ENCODE measurements around the gene SLCO3A1.

The SLCO3A1 gene

GRCh38 chr15:91924837-91925495 lies 71.5 kb downstream of the SLCO3A1 start:
- H3K4me1 ChIP-seq (ENCODE audit: control insufficient read depth in 5 of 5, insufficient read depth in 5 of 5, low read length in 5 of 5) = peaks cover 4 to 55% (median 24%) of the 10 kb centered on the region in 5 donors
- H3K9ac ChIP-seq (ENCODE audit: low read length in 5 of 5) = no peak overlapping the region
- H3K36me3 ChIP-seq (ENCODE audit: control insufficient read depth in 5 of 5, insufficient read depth in 5 of 5, low read length in 5 of 5) = no peaks in the 10 kb centered on the region

GRCh38 chr15:91925794-91926193 lies 72.3 kb downstream of the SLCO3A1 start:
- H3K9me3 ChIP-seq (ENCODE audit: control insufficient read depth in 5 of 5, low read length in 5 of 5) = no peaks in the 10 kb centered on the region
- no peak overlapping the region for H3K27ac ChIP-seq (ENCODE audit: low read depth, low read length)
- peaks cover 2 to 50% (median 20%) of the 10 kb centered on the region in 5 donors for H3K4me1 ChIP-seq (ENCODE audit: control insufficient read depth in 5 of 5, insufficient read depth in 5 of 5, low read length in 5 of 5)
- no peaks in the 10 kb centered on the region for H3K36me3 ChIP-seq (ENCODE audit: control insufficient read depth in 5 of 5, insufficient read depth in 5 of 5, low read length in 5 of 5)
- H3K27me3 ChIP-seq (ENCODE audit: control insufficient read depth in 5 of 5, insufficient read depth in 4 of 5, low read length in 5 of 5) = peaks cover 0 to 3% (median 0%) of the 10 kb centered on the region in 5 donors
- no peak overlapping the region for H3K4me3 ChIP-seq (ENCODE audit: low read depth in 1 of 5, low read length in 5 of 5)
- H3K9ac ChIP-seq (ENCODE audit: low read length in 5 of 5) = no peak overlapping the region

More at GRCh38 chr15:91924837-91925495, 71.5 kb downstream of the SLCO3A1 start:
- Histone ChIP-seq H3K4me3 (ENCODE audit: low read depth in 1 of 5, low read length in 5 of 5) (no peak overlapping the region), H3K27me3 (ENCODE audit: control insufficient read depth in 5 of 5, insufficient read depth in 4 of 5, low read length in 5 of 5) (peaks cover 0 to 3% (median 0%) of the 10 kb centered on the region in 5 donors), H3K9me3 (ENCODE audit: control insufficient read depth in 5 of 5, low read length in 5 of 5) (no peaks in the 10 kb centered on the region), H3K27ac (ENCODE audit: low read depth, low read length) (no peak overlapping the region)

- Histone ChIP-seq H3K9ac (ENCODE audit: low read length in 5 of 5) (no peak overlapping the region), H3K4me1 (ENCODE audit: control insufficient read depth in 5 of 5, insufficient read depth in 5 of 5, low read length in 5 of 5) (peaks cover 2 to 43% (median 17%) of the 10 kb centered on the region in 5 donors), H3K9me3 (ENCODE audit: control insufficient read depth in 5 of 5, low read length in 5 of 5) (no peaks in the 10 kb centered on the region), H3K27me3 (ENCODE audit: control insufficient read depth in 5 of 5, insufficient read depth in 4 of 5, low read length in 5 of 5) (peaks cover 0 to 3% (median 0%) of the 10 kb centered on the region in 5 donors), H3K36me3 (ENCODE audit: control insufficient read depth in 5 of 5, insufficient read depth in 5 of 5, low read length in 5 of 5) (no peaks in the 10 kb centered on the region), H3K4me3 (ENCODE audit: low read depth in 1 of 5, low read length in 5 of 5) (no peak overlapping the region), H3K27ac (ENCODE audit: low read depth, low read length) (no peak overlapping the region)
Observed at GRCh38 chr15:91926908-91927270, 73.4 kb downstream of the SLCO3A1 start.

- H3K27me3 ChIP-seq (ENCODE audit: control insufficient read depth in 5 of 5, insufficient read depth in 4 of 5, low read length in 5 of 5) = peaks cover 0 to 3% (median 0%) of the 10 kb centered on the region in 5 donors
- H3K27ac ChIP-seq (ENCODE audit: low read depth, low read length) = no peak overlapping the region
- no peaks in the 10 kb centered on the region for H3K9me3 ChIP-seq (ENCODE audit: control insufficient read depth in 5 of 5, low read length in 5 of 5)
- H3K9ac ChIP-seq (ENCODE audit: low read length in 5 of 5) = no peak overlapping the region
- peaks cover 2 to 36% (median 12%) of the 10 kb centered on the region in 5 donors for H3K4me1 ChIP-seq (ENCODE audit: control insufficient read depth in 5 of 5, insufficient read depth in 5 of 5, low read length in 5 of 5)
- no peaks in the 10 kb centered on the region for H3K36me3 ChIP-seq (ENCODE audit: control insufficient read depth in 5 of 5, insufficient read depth in 5 of 5, low read length in 5 of 5)
- H3K4me3 ChIP-seq (ENCODE audit: low read depth in 1 of 5, low read length in 5 of 5) = no peak overlapping the region
Observed at GRCh38 chr15:91927585-91927984, 74.1 kb downstream of the SLCO3A1 start.

- H3K36me3 ChIP-seq (ENCODE audit: control insufficient read depth in 5 of 5, insufficient read depth in 5 of 5, low read length in 5 of 5) = no peaks in the 10 kb centered on the region
- no peak overlapping the region for H3K9ac ChIP-seq (ENCODE audit: low read length in 5 of 5)
- H3K27ac ChIP-seq (ENCODE audit: low read depth, low read length) = no peak overlapping the region
- peaks cover 0 to under 1% (median 0%) of the 10 kb centered on the region in 5 donors for H3K9me3 ChIP-seq (ENCODE audit: control insufficient read depth in 5 of 5, low read length in 5 of 5)
- peaks cover 2 to 28% (median 6%) of the 10 kb centered on the region in 5 donors for H3K4me1 ChIP-seq (ENCODE audit: control insufficient read depth in 5 of 5, insufficient read depth in 5 of 5, low read length in 5 of 5)
- H3K4me3 ChIP-seq (ENCODE audit: low read depth in 1 of 5, low read length in 5 of 5) = no peak overlapping the region
- peaks cover 0 to 3% (median 0%) of the 10 kb centered on the region in 5 donors for H3K27me3 ChIP-seq (ENCODE audit: control insufficient read depth in 5 of 5, insufficient read depth in 4 of 5, low read length in 5 of 5)
Observed at GRCh38 chr15:91928675-91929074, 75.2 kb downstream of the SLCO3A1 start.

- Histone ChIP-seq H3K4me1 (ENCODE audit: control insufficient read depth in 5 of 5, insufficient read depth in 5 of 5, low read length in 5 of 5) (peaks cover 2 to 28% (median 6%) of the 10 kb centered on the region in 5 donors), H3K36me3 (ENCODE audit: control insufficient read depth in 5 of 5, insufficient read depth in 5 of 5, low read length in 5 of 5) (no peaks in the 10 kb centered on the region), H3K9me3 (ENCODE audit: control insufficient read depth in 5 of 5, low read length in 5 of 5) (peaks cover 0 to 7% (median 5%) of the 10 kb centered on the region in 5 donors), H3K27me3 (ENCODE audit: control insufficient read depth in 5 of 5, insufficient read depth in 4 of 5, low read length in 5 of 5) (no peaks in the 10 kb centered on the region), H3K9ac (ENCODE audit: low read length in 5 of 5) (no peak overlapping the region), H3K27ac (ENCODE audit: low read depth, low read length) (no peak overlapping the region), H3K4me3 (ENCODE audit: low read depth in 1 of 5, low read length in 5 of 5) (no peak overlapping the region)
Observed at GRCh38 chr15:91929509-91929908, 76.0 kb downstream of the SLCO3A1 start.

GRCh38 chr15:91930092-91930491 lies 76.6 kb downstream of the SLCO3A1 start:
- Histone ChIP-seq H3K4me3 (ENCODE audit: low read depth in 1 of 5, low read length in 5 of 5) (no peak overlapping the region), H3K9ac (ENCODE audit: low read length in 5 of 5) (no peak overlapping the region), H3K36me3 (ENCODE audit: control insufficient read depth in 5 of 5, insufficient read depth in 5 of 5, low read length in 5 of 5) (no peaks in the 10 kb centered on the region), H3K4me1 (ENCODE audit: control insufficient read depth in 5 of 5, insufficient read depth in 5 of 5, low read length in 5 of 5) (peaks cover 2 to 23% (median 6%) of the 10 kb centered on the region in 5 donors), H3K27ac (ENCODE audit: low read depth, low read length) (no peak overlapping the region), H3K27me3 (ENCODE audit: control insufficient read depth in 5 of 5, insufficient read depth in 4 of 5, low read length in 5 of 5) (no peaks in the 10 kb centered on the region), H3K9me3 (ENCODE audit: control insufficient read depth in 5 of 5, low read length in 5 of 5) (peaks cover 0 to 7% (median 5%) of the 10 kb centered on the region in 5 donors)

GRCh38 chr15:91936182-91936775 lies 82.8 kb downstream of the SLCO3A1 start:
- no peak overlapping the region for H3K4me3 ChIP-seq (ENCODE audit: low read depth in 1 of 5, low read length in 5 of 5)
- H3K27ac ChIP-seq (ENCODE audit: low read depth, low read length) = no peak overlapping the region
- no peaks in the 10 kb centered on the region for H3K27me3 ChIP-seq (ENCODE audit: control insufficient read depth in 5 of 5, insufficient read depth in 4 of 5, low read length in 5 of 5)
- H3K9ac ChIP-seq (ENCODE audit: low read length in 5 of 5) = no peak overlapping the region
- peaks cover 0 to 21% (median 8%) of the 10 kb centered on the region in 5 donors for H3K4me1 ChIP-seq (ENCODE audit: control insufficient read depth in 5 of 5, insufficient read depth in 5 of 5, low read length in 5 of 5)
- peaks cover 0 to 7% (median 5%) of the 10 kb centered on the region in 5 donors for H3K9me3 ChIP-seq (ENCODE audit: control insufficient read depth in 5 of 5, low read length in 5 of 5)
- no peaks in the 10 kb centered on the region for H3K36me3 ChIP-seq (ENCODE audit: control insufficient read depth in 5 of 5, insufficient read depth in 5 of 5, low read length in 5 of 5)

- H3K27ac ChIP-seq (ENCODE audit: low read depth, low read length) = no peak overlapping the region
- H3K9me3 ChIP-seq (ENCODE audit: control insufficient read depth in 5 of 5, low read length in 5 of 5) = peaks cover 0 to 7% (median 5%) of the 10 kb centered on the region in 5 donors
- no peak overlapping the region for H3K9ac ChIP-seq (ENCODE audit: low read length in 5 of 5)
- H3K36me3 ChIP-seq (ENCODE audit: control insufficient read depth in 5 of 5, insufficient read depth in 5 of 5, low read length in 5 of 5) = no peaks in the 10 kb centered on the region
- H3K27me3 ChIP-seq (ENCODE audit: control insufficient read depth in 5 of 5, insufficient read depth in 4 of 5, low read length in 5 of 5) = no peaks in the 10 kb centered on the region
- peaks cover 0 to 24% (median 8%) of the 10 kb centered on the region in 5 donors for H3K4me1 ChIP-seq (ENCODE audit: control insufficient read depth in 5 of 5, insufficient read depth in 5 of 5, low read length in 5 of 5)
- H3K4me3 ChIP-seq (ENCODE audit: low read depth in 1 of 5, low read length in 5 of 5) = no peak overlapping the region
Observed at GRCh38 chr15:91936927-91937326, 83.4 kb downstream of the SLCO3A1 start.

GRCh38 chr15:91938136-91938535 lies 84.6 kb downstream of the SLCO3A1 start:
- Histone ChIP-seq H3K9me3 (ENCODE audit: control insufficient read depth in 5 of 5, low read length in 5 of 5) (peaks cover 0 to 7% (median 5%) of the 10 kb centered on the region in 5 donors), H3K4me1 (ENCODE audit: control insufficient read depth in 5 of 5, insufficient read depth in 5 of 5, low read length in 5 of 5) (peaks cover 6 to 35% (median 20%) of the 10 kb centered on the region in 5 donors), H3K27me3 (ENCODE audit: control insufficient read depth in 5 of 5, insufficient read depth in 4 of 5, low read length in 5 of 5) (no peaks in the 10 kb centered on the region), H3K27ac (ENCODE audit: low read depth, low read length) (no peak overlapping the region), H3K9ac (ENCODE audit: low read length in 5 of 5) (no peak overlapping the region), H3K4me3 (ENCODE audit: low read depth in 1 of 5, low read length in 5 of 5) (no peak overlapping the region), H3K36me3 (ENCODE audit: control insufficient read depth in 5 of 5, insufficient read depth in 5 of 5, low read length in 5 of 5) (no peaks in the 10 kb centered on the region)
